ENCODE results near the gene CD96. TPM values are rescaled to one million over a fixed set of nuclear protein-coding genes. Genes with fewer than 3 reads are reported as not detected.
"Not testable (repeated sequence)": the region's sequence is repeated elsewhere in the genome, so short reads cannot be mapped to it uniquely, and the experiment has no call there.

The CD96 gene
- total and polyA plus RNA-seq, 2 donors (not counting 3 experiments of a cell fraction or from before 2014, with no cell fraction given) = not detected

GRCh38 chr3:111521891-111522290 lies 20.1 kb upstream of the CD96 start:
- Histone ChIP-seq H3K27ac (ENCODE audit: insufficient read depth, low read depth, low read length) (no peak overlapping the region), H3K27me3 (ENCODE audit: control insufficient read depth in 2 of 2, insufficient read depth in 2 of 2, low read length in 2 of 2) (no peaks in the 10 kb centered on the region), H3K36me3 (ENCODE audit: control insufficient read depth in 2 of 2, extremely low read depth in 1 of 2, insufficient read depth in 2 of 2, low read length in 2 of 2) (no peaks in the 10 kb centered on the region), H4K20me1 (replicated peaks; ENCODE audit: control insufficient read depth, extremely low read depth, insufficient read depth, low read length) (no peaks in the 10 kb centered on the region), H3K4me3 (replicated peaks in 1 of 3; ENCODE audit: insufficient read depth in 1 of 3, low read depth in 1 of 3, low read length in 3 of 3) (no peak overlapping the region), H3K4me2 (ENCODE audit: insufficient read depth, low read length) (no peak overlapping the region), H3K4me1 (ENCODE audit: control insufficient read depth, extremely low read depth, insufficient read depth, low read length) (no peaks in the 10 kb centered on the region), H3K9me1 (replicated peaks; ENCODE audit: control insufficient read depth, extremely low read depth, insufficient read depth, low read length) (no peaks in the 10 kb centered on the region), H2AFZ (ENCODE audit: low read depth, low read length) (no peak overlapping the region), H3K9ac (replicated peaks; ENCODE audit: extremely low read depth, insufficient read depth, low read length) (no peak overlapping the region), H3K79me2 (ENCODE audit: control insufficient read depth, insufficient read depth, low read length) (no peaks in the 10 kb centered on the region), H3K9me3 (replicated peaks; ENCODE audit: control insufficient read depth, insufficient read depth, low read length) (no peaks in the 10 kb centered on the region)
- DNase-seq (ENCODE audit: low read depth, low spot score) (no peak), FAIRE-seq (no peak)
- no peak for TF ChIP-seq JUN (IDR thresholded peaks at IDR 0.05; ENCODE audit: borderline replicate concordance, insufficient read depth, insufficient read length, low read depth)
- no peak for TF ChIP-seq EZH2 (IDR thresholded peaks at IDR 0.05; ENCODE audit: borderline replicate concordance, low read depth, low read length, severe bottlenecking)
- no peak for TF ChIP-seq GATA2 (IDR thresholded peaks at IDR 0.05; ENCODE audit: insufficient read depth, insufficient read length, low read depth, low read length)
- TF ChIP-seq, protein P1, sequence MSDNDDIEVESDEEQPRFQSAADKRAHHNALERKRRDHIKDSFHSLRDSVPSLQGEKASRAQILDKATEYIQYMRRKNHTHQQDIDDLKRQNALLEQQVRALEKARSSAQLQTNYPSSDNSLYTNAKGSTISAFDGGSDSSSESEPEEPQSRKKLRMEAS (IDR thresholded peaks at IDR 0.05; ENCODE audit: insufficient read depth, insufficient read length) = no peak
- TF ChIP-seq, protein P2, sequence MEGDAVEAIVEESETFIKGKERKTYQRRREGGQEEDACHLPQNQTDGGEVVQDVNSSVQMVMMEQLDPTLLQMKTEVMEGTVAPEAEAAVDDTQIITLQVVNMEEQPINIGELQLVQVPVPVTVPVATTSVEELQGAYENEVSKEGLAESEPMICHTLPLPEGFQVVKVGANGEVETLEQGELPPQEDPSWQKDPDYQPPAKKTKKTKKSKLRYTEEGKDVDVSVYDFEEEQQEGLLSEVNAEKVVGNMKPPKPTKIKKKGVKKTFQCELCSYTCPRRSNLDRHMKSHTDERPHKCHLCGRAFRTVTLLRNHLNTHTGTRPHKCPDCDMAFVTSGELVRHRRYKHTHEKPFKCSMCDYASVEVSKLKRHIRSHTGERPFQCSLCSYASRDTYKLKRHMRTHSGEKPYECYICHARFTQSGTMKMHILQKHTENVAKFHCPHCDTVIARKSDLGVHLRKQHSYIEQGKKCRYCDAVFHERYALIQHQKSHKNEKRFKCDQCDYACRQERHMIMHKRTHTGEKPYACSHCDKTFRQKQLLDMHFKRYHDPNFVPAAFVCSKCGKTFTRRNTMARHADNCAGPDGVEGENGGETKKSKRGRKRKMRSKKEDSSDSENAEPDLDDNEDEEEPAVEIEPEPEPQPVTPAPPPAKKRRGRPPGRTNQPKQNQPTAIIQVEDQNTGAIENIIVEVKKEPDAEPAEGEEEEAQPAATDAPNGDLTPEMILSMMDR (IDR thresholded peaks at IDR 0.05; ENCODE audit: extremely low read depth in 1 of 2, insufficient read depth in 1 of 2, low read depth in 1 of 2, low read length in 2 of 2) = no peak
- no peak for TF ChIP-seq POLR2AphosphoS5 (IDR thresholded peaks at IDR 0.05; ENCODE audit: insufficient read depth, low read depth, low read length)
- TF ChIP-seq FOS (IDR thresholded peaks at IDR 0.05; ENCODE audit: borderline replicate concordance, insufficient read depth, low read length) = no peak
- no peak for TF ChIP-seq MYC (IDR thresholded peaks at IDR 0.05; ENCODE audit: low read depth, low read length)
- no peak for TF ChIP-seq POLR2A (IDR thresholded peaks at IDR 0.05; ENCODE audit: low read depth, low read length)
- ChIA-PET CTCF (interaction anchor here (2.0 to 2.4 kb wide), 2 partner anchors 9 to 11 kb away, joined by 5 to 6 read pairs; no protein-coding TSS in a partner anchor), POLR2A (no interaction called here)
- dilution Hi-C loops (cut with MboI; ENCODE audit: extremely low pct_ligation_motif_present, low sequenced_read_pairs) (no loop called here), intact Hi-C loops (cut with micrococcal nuclease) (no loop called here)
- BruUV-seq (replicated peaks) = no TSS peak

- H3K27me3 ChIP-seq (ENCODE audit: control insufficient read depth in 2 of 2, insufficient read depth in 2 of 2, low read length in 2 of 2); FAIRE-seq; H3K79me2 ChIP-seq (ENCODE audit: control insufficient read depth, insufficient read depth, low read length); H4K20me1 ChIP-seq (replicated peaks; ENCODE audit: control insufficient read depth, extremely low read depth, insufficient read depth, low read length); H3K9ac ChIP-seq (replicated peaks; ENCODE audit: extremely low read depth, insufficient read depth, low read length); POLR2A ChIA-PET; H3K9me1 ChIP-seq (replicated peaks; ENCODE audit: control insufficient read depth, extremely low read depth, insufficient read depth, low read length); H2AFZ ChIP-seq (ENCODE audit: low read depth, low read length); DNase-seq (ENCODE audit: low read depth, low spot score); H3K9me3 ChIP-seq (replicated peaks; ENCODE audit: control insufficient read depth, insufficient read depth, low read length); H3K4me2 ChIP-seq (ENCODE audit: insufficient read depth, low read length); intact Hi-C loops (cut with micrococcal nuclease); H3K4me1 ChIP-seq (ENCODE audit: control insufficient read depth, extremely low read depth, insufficient read depth, low read length); H3K36me3 ChIP-seq (ENCODE audit: control insufficient read depth in 2 of 2, extremely low read depth in 1 of 2, insufficient read depth in 2 of 2, low read length in 2 of 2); H3K27ac ChIP-seq (ENCODE audit: insufficient read depth, low read depth, low read length); CTCF ChIA-PET; H3K4me3 ChIP-seq (replicated peaks in 1 of 3; ENCODE audit: insufficient read depth in 1 of 3, low read depth in 1 of 3, low read length in 3 of 3); dilution Hi-C loops (cut with MboI; ENCODE audit: extremely low pct_ligation_motif_present, low sequenced_read_pairs); BruUV-seq (replicated peaks): not testable (repeated sequence)
These were observed 17.5 kb upstream of the CD96 start for GRCh38 chr3:111524486-111524885.

All from endothelial cell of umbilical vein (primary cell).